Activated CD4-positive, alpha-beta T cell treated with anti-CD3 and anti-CD28 coated beads, Interleukin-10, Interleukin-2, amounts not matched to agents 100 ng/mL and 50 ng/mL, durations not matched to agents 16 hours and 8 hours (primary cell): Measurements from ENCODE around the gene CYP11A1.
"Not testable (repeated sequence)": the region's sequence is repeated elsewhere in the genome, so short reads cannot be mapped to it uniquely, and the experiment has no call there.

Source experiments
- DNase-seq: peaks from one replicate; pipeline ENCODE4 v3.0.0-alpha.2; 2020

Gene CYP11A1

GRCh38 chr15:74373731-74374647 is 6.5 kb upstream of the CYP11A1 start:
- peak; percentile 95 for DNase-seq

- no peak for DNase-seq
Observed at GRCh38 chr15:74373056-74373650, 5.7 kb upstream of the CYP11A1 start.

GRCh38 chr15:74370471-74370870 is 3.0 kb upstream of the CYP11A1 start:
- no peak for DNase-seq

GRCh38 chr15:74369756-74370155 is 2.3 kb upstream of the CYP11A1 start:
- no peak for DNase-seq

- no peak for DNase-seq
Observed at GRCh38 chr15:74369084-74369745, 1.8 kb upstream of the CYP11A1 start.

GRCh38 chr15:74368121-74368520 is 675 bp upstream of the CYP11A1 start:
- DNase-seq: no peak

- peak; percentile 7 for DNase-seq
Observed at GRCh38 chr15:74365598-74366445, 1.6 kb downstream of the CYP11A1 start.

- DNase-seq: no peak
Observed at GRCh38 chr15:74364936-74365597, 2.4 kb downstream of the CYP11A1 start.

GRCh38 chr15:74362482-74362881 is 5.0 kb downstream of the CYP11A1 start:
- DNase-seq: no peak

- not testable (repeated sequence) for DNase-seq
Observed at GRCh38 chr15:74360855-74361254, 6.6 kb downstream of the CYP11A1 start.

GRCh38 chr15:74359376-74359775 is 8.1 kb downstream of the CYP11A1 start:
- DNase-seq: not testable (repeated sequence)

- DNase-seq: not testable (repeated sequence)
Observed at GRCh38 chr15:74357514-74357913, 9.9 kb downstream of the CYP11A1 start.

- not testable (repeated sequence) for DNase-seq
Observed at GRCh38 chr15:74356050-74356449, 11.4 kb downstream of the CYP11A1 start.

- not testable (repeated sequence) for DNase-seq
Observed at GRCh38 chr15:74353992-74354391, 13.5 kb downstream of the CYP11A1 start.

- no peak for DNase-seq
Observed at GRCh38 chr15:74352393-74352910, 15.0 kb downstream of the CYP11A1 start.

GRCh38 chr15:74351670-74352069 is 15.8 kb downstream of the CYP11A1 start:
- no peak for DNase-seq

GRCh38 chr15:74350295-74351275 is 16.9 kb downstream of the CYP11A1 start:
- no peak for DNase-seq

- no peak for DNase-seq
Observed at GRCh38 chr15:74349241-74349778, 18.1 kb downstream of the CYP11A1 start.

GRCh38 chr15:74347757-74348250 is 19.6 kb downstream of the CYP11A1 start:
- DNase-seq: no peak

- no peak for DNase-seq
Observed at GRCh38 chr15:74345051-74345450, 22.4 kb downstream of the CYP11A1 start.
